ENCODE data around the gene CEACAM18. TPM values are rescaled to one million over a fixed set of nuclear protein-coding genes. Genes with fewer than 3 reads are reported as not detected.

Gene CEACAM18
- polyA plus RNA-seq, 2 of the 4 experiments (the other 2 are of a cell fraction): not detected

DNA sequence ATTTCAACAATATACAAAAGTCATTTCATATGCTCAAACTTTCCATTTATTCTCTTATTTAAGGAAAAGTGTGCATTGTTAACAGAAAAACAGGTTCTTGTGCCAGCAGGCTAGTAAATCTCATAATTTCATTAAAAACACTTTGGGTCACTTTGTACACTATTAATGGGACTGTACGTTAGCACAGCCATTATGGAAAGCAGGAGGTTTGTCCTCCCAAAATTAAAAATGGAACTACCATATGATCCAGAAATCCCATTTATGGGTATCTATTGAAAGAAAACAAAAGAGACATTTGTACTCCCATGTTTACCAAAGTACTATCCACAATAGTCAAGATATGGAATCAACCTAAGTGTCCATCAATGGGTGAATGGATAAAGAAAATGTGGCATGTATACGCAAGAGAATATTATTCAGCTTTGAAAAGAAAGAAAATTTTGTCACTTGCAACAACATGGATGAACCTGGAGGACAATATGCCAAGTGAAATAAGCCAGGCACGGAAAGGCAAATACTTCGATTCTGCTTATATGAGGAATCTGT, 61.6 kb downstream of the CEACAM18 start:
- CTCF ChIA-PET: no interaction called here
- H3K4me3 ChIP-seq: no peak overlapping the region
- POLR2A ChIA-PET: no interaction called here
- 2% methylated on average over 4 of the region's 4 CpGs for WGBS (ENCODE audit: missing lambda C conversion rate)
- TF ChIP-seq RAD21 (conservative IDR thresholded peaks at IDR 0.05 in 1 of 2, IDR thresholded peaks at IDR 0.05 in 1 of 2) (no peak), TFCP2L1 (CRISPR knock-in tag; IDR thresholded peaks at IDR 0.05) (no peak), CHD2 (IDR thresholded peaks at IDR 0.05; ENCODE audit: low read length, partially characterized antibody) (no peak), ZC3H11A (IDR thresholded peaks at IDR 0.05) (no peak), HOXA7 (CRISPR knock-in tag; IDR thresholded peaks at IDR 0.05) (no peak), GATA3 (IDR thresholded peaks at IDR 0.05; ENCODE audit: borderline replicate concordance) (no peak)
- H3K27ac ChIP-seq: no peak overlapping the region
- ATAC-seq: no peak
- DNase-seq (ENCODE audit: low read depth in 1 of 2, low spot score in 1 of 2): no peak
- no peak overlapping the region for H3K4me2 ChIP-seq
- H3K4me1 ChIP-seq: no peaks in the 10 kb centered on the region
- H3K9me3 ChIP-seq: peaks cover 3% of the 10 kb centered on the region; the same call in 1 of the 3 replicates
- no peak for FAIRE-seq

Small RNA genes lying within 50 kb of the gene (small RNA-seq; reads per million reads assigned to genes)
- gene AC020914.3 (0 reads per million in 6 experiments), gene AC020914.5 (0 reads per million in 6 experiments)

Other genes with a start within 250 kb of the CEACAM18 start
- not detected in 2 replicates for gene SIGLECL1, start 227.5 kb upstream of the CEACAM18 start, polyA plus RNA-seq (2011; rRNA removed)
- gene SIGLECL1, start 227.5 kb upstream of the CEACAM18 start, polyA plus RNA-seq (2017; fragmentation: RNase III; extraction: RNeasy Plus Mini Kit Qiagen cat#74134 plus additional on column Dnase treatment): not detected in 3 replicates
- 0.04 and 0.08 TPM in 2 replicates for gene IGLON5, start 166.9 kb upstream of the CEACAM18 start, polyA plus RNA-seq (2011; rRNA removed)
- gene IGLON5, start 166.9 kb upstream of the CEACAM18 start, polyA plus RNA-seq (2017; fragmentation: RNase III; extraction: RNeasy Plus Mini Kit Qiagen cat#74134 plus additional on column Dnase treatment): 0.05 to 0.06 TPM in 2 of 3 replicates, not detected in the other
- 8.6 and 9.2 TPM in 2 replicates for gene VSIG10L, start 136.4 kb upstream of the CEACAM18 start, polyA plus RNA-seq (2011; rRNA removed)
- gene VSIG10L, start 136.4 kb upstream of the CEACAM18 start, polyA plus RNA-seq (2017; fragmentation: RNase III; extraction: RNeasy Plus Mini Kit Qiagen cat#74134 plus additional on column Dnase treatment): 5.7 to 6.8 TPM (median 6.7 TPM) in 3 replicates
- 112 and 149 TPM in 2 replicates for gene ETFB, start 112.2 kb upstream of the CEACAM18 start, polyA plus RNA-seq (2011; rRNA removed)
- 262 to 270 TPM (median 267 TPM) in 3 replicates for gene ETFB, start 112.2 kb upstream of the CEACAM18 start, polyA plus RNA-seq (2017; fragmentation: RNase III; extraction: RNeasy Plus Mini Kit Qiagen cat#74134 plus additional on column Dnase treatment)
- 1.1 and 1.7 TPM in 2 replicates for gene CLDND2, start 109.5 kb upstream of the CEACAM18 start, polyA plus RNA-seq (2011; rRNA removed)
- gene CLDND2, start 109.5 kb upstream of the CEACAM18 start, polyA plus RNA-seq (2017; fragmentation: RNase III; extraction: RNeasy Plus Mini Kit Qiagen cat#74134 plus additional on column Dnase treatment): 1.7 to 3.0 TPM (median 2.8 TPM) in 3 replicates
- not detected in 2 replicates for gene NKG7, start 105.9 kb upstream of the CEACAM18 start, polyA plus RNA-seq (2011; rRNA removed)
- gene NKG7, start 105.9 kb upstream of the CEACAM18 start, polyA plus RNA-seq (2017; fragmentation: RNase III; extraction: RNeasy Plus Mini Kit Qiagen cat#74134 plus additional on column Dnase treatment): not detected in 3 replicates
- not detected in 2 replicates for gene LIM2, start 90.6 kb upstream of the CEACAM18 start, polyA plus RNA-seq (2011; rRNA removed)
- gene LIM2, start 90.6 kb upstream of the CEACAM18 start, polyA plus RNA-seq (2017; fragmentation: RNase III; extraction: RNeasy Plus Mini Kit Qiagen cat#74134 plus additional on column Dnase treatment): not detected in 3 replicates
- gene C19orf84, start 87.9 kb upstream of the CEACAM18 start, polyA plus RNA-seq (2011; rRNA removed): not detected in 2 replicates
- gene C19orf84, start 87.9 kb upstream of the CEACAM18 start, polyA plus RNA-seq (2017; fragmentation: RNase III; extraction: RNeasy Plus Mini Kit Qiagen cat#74134 plus additional on column Dnase treatment): not detected in 3 replicates
- not detected in 2 replicates for gene SIGLEC10, start 60.9 kb upstream of the CEACAM18 start, polyA plus RNA-seq (2011; rRNA removed)
- gene SIGLEC10, start 60.9 kb upstream of the CEACAM18 start, polyA plus RNA-seq (2017; fragmentation: RNase III; extraction: RNeasy Plus Mini Kit Qiagen cat#74134 plus additional on column Dnase treatment): not detected in 3 replicates
- not detected in 2 replicates for gene SIGLEC8, start 20.1 kb upstream of the CEACAM18 start, polyA plus RNA-seq (2011; rRNA removed)
- gene SIGLEC8, start 20.1 kb upstream of the CEACAM18 start, polyA plus RNA-seq (2017; fragmentation: RNase III; extraction: RNeasy Plus Mini Kit Qiagen cat#74134 plus additional on column Dnase treatment): not detected in 3 replicates
- gene SIGLEC12, start 23.3 kb downstream of the CEACAM18 start, polyA plus RNA-seq (2011; rRNA removed): not detected in 2 replicates
- not detected in 3 replicates for gene SIGLEC12, start 23.3 kb downstream of the CEACAM18 start, polyA plus RNA-seq (2017; fragmentation: RNase III; extraction: RNeasy Plus Mini Kit Qiagen cat#74134 plus additional on column Dnase treatment)
- gene SIGLEC6, start 53.1 kb downstream of the CEACAM18 start, polyA plus RNA-seq (2011; rRNA removed): not detected in 2 replicates
- gene SIGLEC6, start 53.1 kb downstream of the CEACAM18 start, polyA plus RNA-seq (2017; fragmentation: RNase III; extraction: RNeasy Plus Mini Kit Qiagen cat#74134 plus additional on column Dnase treatment): not detected in 3 replicates
- 6.4 and 7.5 TPM in 2 replicates for gene ZNF175, start 92.7 kb downstream of the CEACAM18 start, polyA plus RNA-seq (2011; rRNA removed)
- 2.9 to 3.8 TPM (median 3.3 TPM) in 3 replicates for gene ZNF175, start 92.7 kb downstream of the CEACAM18 start, polyA plus RNA-seq (2017; fragmentation: RNase III; extraction: RNeasy Plus Mini Kit Qiagen cat#74134 plus additional on column Dnase treatment)
- gene SIGLEC5, start 151.9 kb downstream of the CEACAM18 start, polyA plus RNA-seq (2011; rRNA removed): not detected in 2 replicates
- not detected in 3 replicates for gene SIGLEC5, start 151.9 kb downstream of the CEACAM18 start, polyA plus RNA-seq (2017; fragmentation: RNase III; extraction: RNeasy Plus Mini Kit Qiagen cat#74134 plus additional on column Dnase treatment)
- gene SIGLEC14, start 168.3 kb downstream of the CEACAM18 start, polyA plus RNA-seq (2011; rRNA removed): 0.03 TPM in 1 of 2 replicates, not detected in the other
- gene SIGLEC14, start 168.3 kb downstream of the CEACAM18 start, polyA plus RNA-seq (2017; fragmentation: RNase III; extraction: RNeasy Plus Mini Kit Qiagen cat#74134 plus additional on column Dnase treatment): not detected in 3 replicates
- 9.5 and 12.0 TPM in 2 replicates for gene SPACA6, start 214.8 kb downstream of the CEACAM18 start, polyA plus RNA-seq (2011; rRNA removed)
- gene SPACA6, start 214.8 kb downstream of the CEACAM18 start, polyA plus RNA-seq (2017; fragmentation: RNase III; extraction: RNeasy Plus Mini Kit Qiagen cat#74134 plus additional on column Dnase treatment): 26.5 to 45.9 TPM (median 36.4 TPM) in 3 replicates
- not detected in 2 replicates for gene HAS1, start 245.5 kb downstream of the CEACAM18 start, polyA plus RNA-seq (2011; rRNA removed)
- not detected in 3 replicates for gene HAS1, start 245.5 kb downstream of the CEACAM18 start, polyA plus RNA-seq (2017; fragmentation: RNase III; extraction: RNeasy Plus Mini Kit Qiagen cat#74134 plus additional on column Dnase treatment)